ENCODE data around the gene LAIR1.

The LAIR1 gene

DNA sequence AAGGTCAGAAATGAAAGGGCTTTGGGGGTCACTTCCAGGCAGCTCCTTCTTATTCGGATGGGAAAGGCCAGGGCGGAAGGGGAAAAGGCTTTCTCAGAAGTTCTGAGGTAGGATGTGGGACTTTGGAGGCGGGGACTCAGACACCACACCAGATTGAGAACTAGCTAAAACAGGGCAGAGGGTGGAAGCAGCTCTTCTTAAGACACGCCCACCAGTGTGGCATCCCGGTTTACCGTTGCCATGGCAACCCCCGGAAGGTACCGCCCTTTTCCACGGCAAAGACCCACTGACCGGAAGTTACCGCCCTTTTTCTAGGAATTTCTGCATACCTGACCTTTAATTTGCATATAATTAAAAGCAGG lies 48.0 kb downstream of the LAIR1 start:
- DNase-seq: no peak

DNA sequence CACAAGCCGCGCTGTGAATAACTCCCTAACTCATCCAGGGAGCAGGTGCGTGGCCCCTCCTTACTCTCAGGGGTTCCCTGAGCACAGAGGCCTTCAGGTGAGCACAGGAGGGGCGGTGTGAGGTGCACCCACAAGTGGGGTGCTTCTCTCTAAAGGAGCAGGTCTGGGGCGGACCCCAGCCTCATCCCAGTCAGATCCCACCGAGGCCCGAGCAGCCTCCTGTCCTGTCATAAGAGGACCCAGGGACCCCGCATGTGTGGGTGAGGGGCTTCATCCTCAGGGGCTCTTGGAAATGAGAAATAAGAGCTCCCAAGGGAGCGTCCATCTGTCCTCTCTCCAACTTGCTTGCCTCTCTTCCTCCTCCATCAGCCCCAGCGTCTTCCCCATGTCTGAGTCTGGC lies 48.8 kb downstream of the LAIR1 start:
- no peak for DNase-seq

DNA sequence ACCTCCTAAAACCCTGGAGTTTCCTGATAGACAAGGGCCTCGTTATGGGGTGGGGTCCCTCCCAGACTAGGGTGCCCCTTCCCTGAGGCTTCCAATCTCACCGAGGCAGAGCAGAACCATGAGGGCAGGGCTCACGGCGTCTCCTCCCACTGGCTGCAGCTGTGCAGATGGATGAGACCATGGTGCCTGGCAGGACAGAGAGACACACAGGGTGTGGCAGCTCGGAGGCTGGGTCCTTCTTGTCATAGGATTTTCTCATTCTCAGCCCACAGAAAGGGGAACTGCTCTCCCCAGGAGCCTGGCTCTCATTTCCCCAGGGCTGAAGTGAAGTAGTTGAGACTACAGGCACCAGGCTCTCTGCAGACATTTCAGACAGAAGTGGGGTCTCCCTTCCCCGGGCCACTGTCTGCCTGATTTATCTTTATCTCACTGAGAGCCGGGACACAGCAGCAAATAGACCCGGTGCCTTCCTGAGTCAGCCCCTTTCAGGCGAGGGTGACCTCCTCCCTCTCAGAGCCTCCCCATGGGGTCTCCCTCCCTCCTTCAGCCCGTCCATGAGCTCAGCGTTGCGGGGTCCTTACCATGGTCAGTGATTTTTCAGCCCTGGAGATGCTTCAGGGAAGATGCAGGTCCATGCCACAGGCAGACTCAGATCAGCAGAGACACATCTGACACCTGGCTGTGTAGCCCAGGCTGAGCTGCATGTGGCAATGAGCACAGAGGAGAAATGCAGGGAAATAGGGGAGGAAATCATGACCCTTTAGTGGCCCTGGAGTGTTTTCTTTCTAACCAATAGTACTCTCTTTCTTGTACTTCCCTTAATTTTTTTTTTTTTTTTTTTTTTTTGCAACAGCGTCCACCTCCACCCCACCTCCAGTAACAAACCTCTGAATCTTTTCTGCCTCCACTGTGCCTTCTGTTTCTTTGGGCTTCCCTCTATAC lies 52.0 kb downstream of the LAIR1 start, which contains the start of gene LILRA5:
TSS of gene LILRA5 (minus strand) at position 731 of the 942 bp plus-strand sequence. CDS start at position 584, 147 bp downstream.
- peak; percentile 54 to 59 for DNase-seq

DNA sequence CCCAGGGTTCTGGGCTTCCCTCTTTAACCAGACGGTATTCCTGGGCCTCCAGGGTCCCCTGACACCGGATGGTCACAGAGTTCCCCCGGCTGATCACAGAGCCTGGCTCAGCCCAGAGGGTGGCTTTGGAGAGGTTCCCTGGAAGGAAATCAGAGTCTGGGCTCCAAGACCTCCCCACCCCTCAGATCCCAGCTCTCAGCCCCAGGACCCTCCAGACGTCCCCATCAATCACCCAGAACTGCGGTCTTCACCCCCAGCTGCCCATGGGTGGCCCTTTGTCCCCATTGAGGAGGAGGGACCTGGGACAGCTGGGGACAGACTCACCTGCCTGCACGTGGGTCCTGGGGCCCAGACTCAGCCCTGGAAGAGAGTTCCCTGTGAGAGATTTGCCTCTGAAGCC lies 52.7 kb downstream of the LAIR1 start:
- no peak for DNase-seq

DNA sequence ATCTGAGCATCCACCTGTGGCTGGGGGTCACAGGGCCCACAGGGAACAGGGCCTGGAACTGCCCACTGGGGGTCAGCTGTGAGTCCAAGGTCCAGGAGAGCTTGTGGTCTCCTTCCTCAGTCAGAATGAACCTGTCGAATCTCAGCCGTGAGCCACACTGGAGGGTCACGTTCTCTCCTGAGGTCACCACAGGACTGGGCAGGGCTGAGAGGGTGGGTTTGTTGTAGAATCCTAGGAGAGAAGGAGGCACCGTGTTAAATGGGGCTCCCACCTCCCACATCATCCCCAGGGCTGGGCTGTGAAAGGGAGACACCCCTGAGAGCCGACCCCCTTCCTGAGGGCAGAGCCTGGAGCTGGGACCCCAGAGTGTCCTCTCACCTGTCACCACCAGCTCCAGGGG lies 53.2 kb downstream of the LAIR1 start:
- DNase-seq: no peak

DNA sequence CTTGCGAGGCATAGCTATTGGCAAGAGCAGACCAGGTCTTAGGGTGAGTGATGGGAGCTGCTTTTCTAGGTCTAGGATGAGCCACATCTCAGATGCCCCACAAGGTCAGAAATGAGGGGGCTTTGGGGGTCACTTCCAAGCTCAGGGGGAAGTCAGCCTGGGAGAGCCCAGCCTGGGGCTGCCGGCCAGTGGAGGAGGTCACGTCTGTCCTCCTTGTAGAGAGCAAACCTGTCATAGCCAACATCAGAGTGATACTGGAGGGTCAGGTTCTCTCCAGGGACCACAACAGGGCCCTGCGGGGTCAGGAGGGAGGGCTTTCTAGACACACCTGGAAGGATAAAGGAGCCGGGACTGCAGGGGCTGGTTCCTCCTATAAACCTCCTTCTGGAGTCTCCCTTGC lies 54.2 kb downstream of the LAIR1 start:
- DNase-seq: no peak

DNA sequence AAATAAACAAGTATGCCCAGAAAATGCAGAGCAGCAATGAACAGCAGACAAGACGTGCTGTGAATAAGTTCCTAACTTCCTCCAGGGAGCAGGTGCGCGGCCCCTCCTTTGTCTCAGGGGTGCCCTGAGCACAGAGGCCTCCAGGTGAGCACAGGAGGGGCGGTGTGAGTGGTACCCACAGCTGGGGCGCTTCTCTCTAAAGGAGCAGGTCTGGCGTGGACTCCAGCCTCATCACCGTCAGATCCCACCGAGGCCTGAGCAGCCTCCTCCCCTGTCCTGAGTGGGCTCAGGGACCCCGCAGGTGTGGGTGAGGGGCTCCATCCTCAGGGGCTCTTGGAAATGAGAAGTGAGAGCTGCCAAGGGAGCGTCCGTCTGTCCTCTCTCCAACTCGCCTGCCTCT lies 54.9 kb downstream of the LAIR1 start:
- DNase-seq: no peak

DNA sequence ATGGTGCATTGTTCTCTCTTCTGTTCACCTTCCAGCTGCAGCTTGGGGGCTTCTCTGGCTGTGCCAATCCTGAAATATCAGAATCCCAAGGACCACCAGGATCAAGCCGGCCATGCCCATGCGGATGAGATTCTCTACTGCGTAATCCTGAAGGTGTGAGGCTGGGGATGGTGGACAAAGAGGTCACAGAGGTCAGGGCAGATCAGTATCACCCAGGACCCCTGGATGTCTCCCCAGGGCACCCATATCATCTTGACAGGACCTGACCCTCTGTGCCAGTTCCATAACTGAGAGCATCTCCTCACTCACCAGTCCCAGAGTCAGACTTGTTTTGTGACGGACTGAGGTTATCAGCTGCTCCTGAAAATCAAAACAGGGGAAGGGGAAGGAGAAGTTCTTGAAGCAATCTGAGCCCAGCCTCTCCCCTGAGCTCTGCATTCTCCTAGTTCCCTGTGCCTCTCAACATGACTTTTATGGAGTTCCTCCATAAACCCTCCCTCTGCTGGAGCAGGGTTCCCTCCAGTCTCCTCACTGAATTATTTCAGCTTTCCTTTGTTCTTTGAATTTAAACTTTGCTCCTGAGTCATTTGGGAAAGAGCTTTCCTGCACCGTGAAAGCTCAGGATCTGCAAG lies 57.2 kb downstream of the LAIR1 start:
- DNase-seq: no peak

DNA sequence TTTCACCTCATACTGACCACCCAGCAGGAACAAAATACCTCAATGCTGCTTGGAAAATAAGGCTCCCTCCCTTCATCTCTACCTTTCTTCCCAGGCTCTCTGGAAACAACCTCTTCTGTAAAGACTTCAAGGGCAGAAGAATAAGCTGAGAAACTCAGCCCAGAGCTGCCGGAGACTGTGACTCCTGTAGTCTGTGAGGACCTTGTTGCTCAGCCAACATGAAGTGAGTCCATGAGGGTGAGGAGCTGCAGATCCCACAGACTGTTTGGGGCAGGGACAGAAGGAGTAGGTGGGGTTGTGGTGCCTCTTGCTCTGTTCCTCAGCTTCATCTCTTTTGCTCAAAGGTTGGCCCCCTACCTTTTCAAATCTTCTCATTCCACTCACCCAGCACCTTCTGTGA lies 59.6 kb downstream of the LAIR1 start:
- no peak for DNase-seq

DNA sequence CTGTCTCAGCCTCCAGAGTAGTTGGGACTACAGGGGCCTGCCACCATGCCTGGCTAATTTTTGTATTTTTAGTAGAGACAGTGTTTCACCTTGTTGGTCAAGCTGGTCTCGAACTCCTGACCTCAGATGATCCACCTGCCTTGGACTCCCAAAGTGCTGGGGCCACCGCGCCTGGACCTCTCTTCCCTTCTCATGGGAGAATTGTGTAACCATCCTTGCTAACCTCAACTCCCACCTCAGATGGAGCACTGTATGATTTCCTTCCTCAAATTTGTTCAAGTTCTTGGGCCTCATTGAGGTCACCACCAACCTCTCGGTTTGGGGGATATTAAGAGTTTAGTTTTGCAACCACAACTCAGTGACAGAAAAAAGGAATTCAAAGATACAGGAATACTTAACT lies 62.5 kb downstream of the LAIR1 start:
- DNase-seq: peak; percentile 93 to 94

Data from AML-193 (cell line).